ENCODE measurements around the gene CNNM3.

CNNM3 gene

GRCh38 chr2:96866149-96866548, 50.1 kb downstream of the CNNM3 start:
- no peak for DNase-seq (ENCODE audit: low read depth)

- DNase-seq (ENCODE audit: low read depth): no peak
These were observed 50.5 kb downstream of the CNNM3 start for GRCh38 chr2:96866586-96866985.

GRCh38 chr2:96866986-96867755, 51.1 kb downstream of the CNNM3 start:
- DNase-seq (ENCODE audit: low read depth): no peak

- no peak for DNase-seq (ENCODE audit: low read depth)
These were observed 51.9 kb downstream of the CNNM3 start for GRCh38 chr2:96867756-96868554.

GRCh38 chr2:96868555-96869280, 52.6 kb downstream of the CNNM3 start:
- DNase-seq (ENCODE audit: low read depth): peak; percentile 60

GRCh38 chr2:96869281-96869821, 53.3 kb downstream of the CNNM3 start:
- DNase-seq (ENCODE audit: low read depth): no peak

GRCh38 chr2:96869822-96870625, 54.0 kb downstream of the CNNM3 start, which contains the start of gene SEMA4C:
Gene SEMA4C, minus strand, starts transcription at chr2:96870080. Its CDS starts 2,194 bp downstream, at chr2:96867886.
- DNase-seq (ENCODE audit: low read depth): peak; percentile 31

GRCh38 chr2:96870626-96871255, 54.7 kb downstream of the CNNM3 start:
- peak; percentile 45 for DNase-seq (ENCODE audit: low read depth)

- no peak for DNase-seq (ENCODE audit: low read depth)
These were observed 56.7 kb downstream of the CNNM3 start for GRCh38 chr2:96872591-96873349.

- no peak for DNase-seq (ENCODE audit: low read depth)
These were observed 57.6 kb downstream of the CNNM3 start for GRCh38 chr2:96873651-96874096.

GRCh38 chr2:96874198-96874831, 58.2 kb downstream of the CNNM3 start:
- no peak for DNase-seq (ENCODE audit: low read depth)

GRCh38 chr2:96875498-96876268, 59.6 kb downstream of the CNNM3 start:
- no peak for DNase-seq (ENCODE audit: low read depth)

- no peak for DNase-seq (ENCODE audit: low read depth)
These were observed 60.4 kb downstream of the CNNM3 start for GRCh38 chr2:96876269-96877041.

- no peak for DNase-seq (ENCODE audit: low read depth)
These were observed 61.0 kb downstream of the CNNM3 start for GRCh38 chr2:96877042-96877451.

GRCh38 chr2:96877631-96878092, 61.6 kb downstream of the CNNM3 start:
- DNase-seq (ENCODE audit: low read depth): no peak

- DNase-seq (ENCODE audit: low read depth): no peak
These were observed 62.1 kb downstream of the CNNM3 start for GRCh38 chr2:96878171-96878570.

- no peak for DNase-seq (ENCODE audit: low read depth)
These were observed 62.9 kb downstream of the CNNM3 start for GRCh38 chr2:96878796-96879544.
